ENCODE results near the gene CD44. TPM values are rescaled to one million over a fixed set of nuclear protein-coding genes. Genes with fewer than 3 reads are reported as not detected.

The CD44 gene
- total RNA-seq, 3 donors from 2014 or later (not counting 1 experiment from before 2014, with no cell fraction given), result 354 to 638 (median 490) TPM

- no peak overlapping the region for H3K4me3 ChIP-seq (ENCODE audit: low read length)
- peak overlapping the region in 1 of 2 donors; percentile 16 for H3K27ac Mint-ChIP-seq
- 95% methylated on average over 8 of the region's 10 CpGs for WGBS (ENCODE audit: insufficient coverage)
- H3K36me3 Mint-ChIP-seq, result peaks cover 41% of the 10 kb centered on the region
- ATAC-seq (no peak), DNase-seq (no peak)
- H3K27ac ChIP-seq (ENCODE audit: low read length), result no peak overlapping the region
- H3K9me3 Mint-ChIP-seq, result peaks cover 0 to 3% of the 10 kb centered on the region in 2 donors
- H3K27me3 ChIP-seq (ENCODE audit: control insufficient read depth, insufficient read depth, low read length), result no peaks in the 10 kb centered on the region
- H3K4me1 Mint-ChIP-seq, result peaks cover 0 to 10% of the 10 kb centered on the region in 2 donors
- intact Hi-C loops (cut with micrococcal nuclease), result no loop called here
- H3K27me3 Mint-ChIP-seq (ENCODE audit: low read depth in 2 of 2), result no peaks in the 10 kb centered on the region
- H3K36me3 ChIP-seq (ENCODE audit: control insufficient read depth, insufficient read depth, low read length), result peaks cover 73% of the 10 kb centered on the region
- no peaks in the 10 kb centered on the region for H3K4me1 ChIP-seq (ENCODE audit: control insufficient read depth, insufficient read depth, low read length)
- H3K4me3 Mint-ChIP-seq, result no peak overlapping the region
- H3K9me3 ChIP-seq (ENCODE audit: control insufficient read depth, insufficient read depth, low read length), result no peaks in the 10 kb centered on the region
- no peak for TF ChIP-seq CTCF (IDR thresholded peaks at IDR 0.05)
These were observed 68.8 kb downstream of the CD44 start for GRCh38 chr11:35207471-35208403.

GRCh38 chr11:35208795-35209194, 69.8 kb downstream of the CD44 start:
- Mint-ChIP-seq H3K27ac (no peak overlapping the region), H3K27me3 (ENCODE audit: low read depth in 2 of 2) (no peaks in the 10 kb centered on the region), H3K36me3 (peaks cover 41% of the 10 kb centered on the region), H3K9me3 (peaks cover 0 to 3% of the 10 kb centered on the region in 2 donors), H3K4me3 (no peak overlapping the region), H3K4me1 (peaks cover 3 to 16% of the 10 kb centered on the region in 2 donors)
- Histone ChIP-seq H3K9me3 (ENCODE audit: control insufficient read depth, insufficient read depth, low read length) (no peaks in the 10 kb centered on the region), H3K4me3 (ENCODE audit: low read length) (no peak overlapping the region), H3K27ac (ENCODE audit: low read length) (no peak overlapping the region), H3K4me1 (ENCODE audit: control insufficient read depth, insufficient read depth, low read length) (peaks cover 7% of the 10 kb centered on the region), H3K36me3 (ENCODE audit: control insufficient read depth, insufficient read depth, low read length) (peaks cover 69% of the 10 kb centered on the region), H3K27me3 (ENCODE audit: control insufficient read depth, insufficient read depth, low read length) (no peaks in the 10 kb centered on the region)
- no peak for TF ChIP-seq CTCF (IDR thresholded peaks at IDR 0.05)
- intact Hi-C loops (cut with micrococcal nuclease), result no loop called here
- DNase-seq (no peak), ATAC-seq (no peak)
- WGBS (ENCODE audit: insufficient coverage), result 87% methylated on average over 4 of the region's 4 CpGs

- intact Hi-C loops (cut with micrococcal nuclease), result no loop called here
- no peak overlapping the region for H3K27ac ChIP-seq (ENCODE audit: low read length)
- H3K9me3 ChIP-seq (ENCODE audit: control insufficient read depth, insufficient read depth, low read length), result no peaks in the 10 kb centered on the region
These were observed 72.0 kb downstream of the CD44 start for GRCh38 chr11:35210876-35211546.

More at GRCh38 chr11:35210876-35211546, 72.0 kb downstream of the CD44 start:
- no peak overlapping the region for H3K27ac Mint-ChIP-seq
- TF ChIP-seq CTCF (IDR thresholded peaks at IDR 0.05), result no peak
- peaks cover 21% of the 10 kb centered on the region for H3K36me3 Mint-ChIP-seq
- DNase-seq (no peak), ATAC-seq (no peak)
- H3K4me1 ChIP-seq (ENCODE audit: control insufficient read depth, insufficient read depth, low read length), result peaks cover 14% of the 10 kb centered on the region
- H3K4me3 Mint-ChIP-seq, result no peak overlapping the region
- no peaks in the 10 kb centered on the region for H3K27me3 ChIP-seq (ENCODE audit: control insufficient read depth, insufficient read depth, low read length)
- H3K4me1 Mint-ChIP-seq, result peaks cover 18 to 21% of the 10 kb centered on the region in 2 donors
- WGBS (ENCODE audit: insufficient coverage), result 100% methylated on average over 1 of the region's 3 CpGs
- H3K27me3 Mint-ChIP-seq (ENCODE audit: low read depth in 2 of 2), result no peaks in the 10 kb centered on the region
- no peak overlapping the region for H3K4me3 ChIP-seq (ENCODE audit: low read length)
- peaks cover 0 to 3% of the 10 kb centered on the region in 2 donors for H3K9me3 Mint-ChIP-seq
- H3K36me3 ChIP-seq (ENCODE audit: control insufficient read depth, insufficient read depth, low read length), result peaks cover 59% of the 10 kb centered on the region

All from natural killer cell (primary cell).